OCI-LY3 (cell line): Measurements from ENCODE around the gene PFKFB4.

Experiments
- CTCF ChIP-seq: fragments of 200-600, 300-600 bp; sonication (generic); IDR thresholded peaks from 2 replicates; pipeline ENCODE4 v1.5.1; 2014; ENCODE audit warnings: antibody characterized with exemption, low read length, low read depth
- EZH2phosphoT487 ChIP-seq: fragments of 200-600 bp; shearing (Covaris generic); IDR thresholded peaks from 2 replicates; pipeline ENCODE4 v1.6.1; 2018; ENCODE audit warnings: antibody characterized with exemption, mixed run types, low read depth

GRCh38 chr3:48592519-48593087 is 36.0 kb upstream of the PFKFB4 start:
- no peak for TF ChIP-seq CTCF
- no peak for TF ChIP-seq EZH2phosphoT487
